Suprapubic skin (tissue), 3 donors: ENCODE measurements around the gene ABTB1.

Experiments used
- EP300 ChIP-seq: sonication (generic); formaldehyde crosslinking; IDR thresholded peaks from one replicate; pipeline ENCODE4 v1.6.1; 2017; ENCODE audit warnings: antibody characterized with exemption
- POLR2A ChIP-seq, 2 donors: fragments of 450-650 bp; IDR thresholded peaks; one replicate each; pipeline ENCODE4 v1.6.1; 2017; ENCODE audit warnings: antibody characterized with exemption in 2 of 2, mild to moderate bottlenecking in 2 of 2, moderate library complexity in 2 of 2
- TF ChIP-seq, protein P1 (sequence below), 2 donors: fragments of 200-600 bp in 1 of 2; fragments of 450-650 bp in 1 of 2; sonication (generic) in 1 of 2; IDR thresholded peaks; one replicate each; pipeline ENCODE4 v1.5.1; 2016 to 2019; ENCODE audit warnings: antibody characterized with exemption in 2 of 2, mild to moderate bottlenecking in 1 of 2, moderate library complexity in 1 of 2

DNA sequence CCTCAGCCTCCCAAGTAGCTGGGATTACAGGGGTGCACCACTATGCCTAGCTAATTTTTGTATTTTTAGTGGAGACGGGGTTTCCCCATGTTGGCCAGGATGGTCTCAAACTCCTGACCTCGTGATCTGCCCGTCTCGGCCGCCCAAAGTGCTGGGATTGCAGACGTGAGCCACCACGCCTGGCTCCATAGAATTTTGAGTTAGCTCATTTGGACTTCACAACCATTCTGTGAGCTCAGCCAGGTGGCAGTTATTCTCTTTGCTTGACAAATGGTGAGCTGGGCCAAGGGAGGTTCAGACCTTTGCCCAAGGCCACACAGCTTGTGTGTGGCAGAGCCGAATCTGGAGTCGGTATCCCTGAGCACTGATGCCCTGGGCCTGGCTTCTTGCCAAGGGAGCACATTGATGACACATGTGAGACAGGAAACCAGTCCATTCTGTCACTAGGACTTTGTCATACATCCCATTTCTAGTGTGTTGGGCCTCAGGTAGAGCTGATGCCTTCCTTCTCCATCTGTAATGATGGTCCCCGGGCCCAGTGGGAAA, 26.2 kb upstream of the ABTB1 start:
- TF ChIP-seq POLR2A (IDR thresholded peaks at IDR 0.05) (no peak), EP300 (no peak)
- TF ChIP-seq, protein P1, sequence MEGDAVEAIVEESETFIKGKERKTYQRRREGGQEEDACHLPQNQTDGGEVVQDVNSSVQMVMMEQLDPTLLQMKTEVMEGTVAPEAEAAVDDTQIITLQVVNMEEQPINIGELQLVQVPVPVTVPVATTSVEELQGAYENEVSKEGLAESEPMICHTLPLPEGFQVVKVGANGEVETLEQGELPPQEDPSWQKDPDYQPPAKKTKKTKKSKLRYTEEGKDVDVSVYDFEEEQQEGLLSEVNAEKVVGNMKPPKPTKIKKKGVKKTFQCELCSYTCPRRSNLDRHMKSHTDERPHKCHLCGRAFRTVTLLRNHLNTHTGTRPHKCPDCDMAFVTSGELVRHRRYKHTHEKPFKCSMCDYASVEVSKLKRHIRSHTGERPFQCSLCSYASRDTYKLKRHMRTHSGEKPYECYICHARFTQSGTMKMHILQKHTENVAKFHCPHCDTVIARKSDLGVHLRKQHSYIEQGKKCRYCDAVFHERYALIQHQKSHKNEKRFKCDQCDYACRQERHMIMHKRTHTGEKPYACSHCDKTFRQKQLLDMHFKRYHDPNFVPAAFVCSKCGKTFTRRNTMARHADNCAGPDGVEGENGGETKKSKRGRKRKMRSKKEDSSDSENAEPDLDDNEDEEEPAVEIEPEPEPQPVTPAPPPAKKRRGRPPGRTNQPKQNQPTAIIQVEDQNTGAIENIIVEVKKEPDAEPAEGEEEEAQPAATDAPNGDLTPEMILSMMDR (IDR thresholded peaks at IDR 0.05), result no peak
